Right renal cortex interstitium (tissue), 3 donors: ENCODE measurements around the gene ENOX1. TPM values are rescaled to one million over a fixed set of nuclear protein-coding genes. Genes with fewer than 3 reads are reported as not detected.

Experiments
- DNase-seq, 3 donors: peaks; one replicate each; pipeline ENCODE4 v3.0.0-alpha.2; 2013; ENCODE audit warnings: low read depth in 3 of 3, low spot score in 2 of 3
- polyA plus RNA-seq, 3 donors: library from polyadenylated mRNA; unstranded; fragments of 120-200 nt; gene quantifications; one replicate each; pipeline ENCODE4 v1.2.1, GENCODE V29; 2013; ENCODE audit not compliant: insufficient read length in 3 of 3

ENOX1 gene
- polyA plus RNA-seq, 3 donors: 8.8 to 11.9 (median 11.1) TPM

DNA sequence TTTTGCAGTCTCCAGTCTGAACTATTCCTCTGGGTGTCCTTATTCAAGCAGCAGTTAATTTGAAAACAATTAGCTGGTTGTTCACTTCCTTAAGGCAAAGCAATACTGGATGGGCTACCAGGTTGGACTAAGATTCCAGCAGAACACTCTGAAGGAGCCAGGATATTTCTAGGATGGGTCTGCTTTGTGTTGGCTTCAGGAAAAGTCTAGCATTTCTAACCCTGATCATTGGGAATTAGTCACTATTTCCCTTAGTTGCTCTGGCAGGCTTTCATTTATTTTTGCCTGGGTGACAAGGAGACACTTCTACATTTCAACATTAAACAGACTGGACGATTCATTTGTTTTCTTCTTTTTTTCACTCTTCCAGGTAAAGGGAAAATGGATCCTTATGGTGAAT, 228.4 kb downstream of the ENOX1 start:
- no peak for DNase-seq

DNA sequence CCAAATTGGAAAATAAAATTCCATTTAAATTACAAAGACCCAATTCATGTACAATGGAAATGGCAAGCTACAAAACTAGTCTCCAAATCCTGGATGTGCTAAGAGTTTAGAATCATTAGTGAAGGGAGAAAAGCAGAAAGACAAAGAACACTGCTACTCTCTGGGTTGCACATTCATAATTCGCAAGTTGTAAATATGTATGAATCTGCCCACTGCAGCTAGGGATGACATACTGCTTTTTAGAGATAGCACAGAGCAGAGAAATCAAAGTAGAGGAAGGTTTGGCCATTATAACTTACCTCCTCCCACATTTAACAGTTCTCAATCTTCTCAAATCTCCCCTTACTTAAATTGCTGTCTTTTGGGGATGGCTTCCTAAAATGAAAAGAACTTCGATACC, 231.1 kb downstream of the ENOX1 start:
- no peak for DNase-seq

DNA sequence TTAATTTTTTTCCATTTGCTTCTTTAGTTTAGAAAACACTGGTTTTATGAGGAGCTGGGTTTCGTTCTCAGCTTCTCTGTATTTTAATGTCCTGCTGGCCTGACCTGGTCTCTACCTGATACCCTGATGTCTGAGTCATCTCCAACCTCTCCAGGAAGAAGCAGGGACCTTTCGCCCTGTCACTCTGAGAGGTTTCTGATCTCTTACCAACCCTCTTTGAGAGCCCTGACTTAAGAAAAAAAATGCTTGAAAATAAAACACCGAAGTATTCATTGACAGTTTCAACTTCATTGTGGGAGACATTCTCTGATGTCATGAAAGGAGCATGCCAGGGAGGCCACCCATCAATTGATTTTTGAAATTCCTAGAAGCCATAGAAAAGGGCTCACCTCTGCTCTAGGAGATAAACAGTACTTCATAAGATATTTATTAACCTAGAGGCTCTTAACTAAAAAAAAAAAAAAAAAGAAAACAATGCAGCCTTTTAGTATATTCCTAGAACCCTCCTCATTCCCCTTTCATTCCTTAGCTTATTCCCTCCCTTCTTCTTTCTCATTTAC, 234.8 kb downstream of the ENOX1 start:
- DNase-seq: no peak

DNA sequence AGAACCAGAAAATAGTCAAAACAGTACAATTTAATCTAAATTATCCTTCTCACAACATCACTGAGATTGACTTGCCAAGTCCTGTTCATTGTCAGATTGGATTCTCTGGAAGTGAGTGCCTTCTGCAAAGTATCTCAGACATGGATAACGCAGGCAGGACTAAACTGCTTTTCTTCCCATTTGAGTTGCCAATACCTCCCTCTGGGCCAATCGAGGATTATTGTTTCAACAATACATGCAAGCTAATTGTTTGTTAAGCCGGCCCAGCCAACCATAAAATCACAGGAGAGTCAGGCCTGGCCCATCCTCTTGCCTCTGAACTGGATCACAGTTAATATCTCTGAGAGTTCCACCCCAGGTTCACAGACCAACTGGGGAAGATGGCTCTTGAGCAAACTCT, 240.0 kb downstream of the ENOX1 start:
- no peak for DNase-seq

DNA sequence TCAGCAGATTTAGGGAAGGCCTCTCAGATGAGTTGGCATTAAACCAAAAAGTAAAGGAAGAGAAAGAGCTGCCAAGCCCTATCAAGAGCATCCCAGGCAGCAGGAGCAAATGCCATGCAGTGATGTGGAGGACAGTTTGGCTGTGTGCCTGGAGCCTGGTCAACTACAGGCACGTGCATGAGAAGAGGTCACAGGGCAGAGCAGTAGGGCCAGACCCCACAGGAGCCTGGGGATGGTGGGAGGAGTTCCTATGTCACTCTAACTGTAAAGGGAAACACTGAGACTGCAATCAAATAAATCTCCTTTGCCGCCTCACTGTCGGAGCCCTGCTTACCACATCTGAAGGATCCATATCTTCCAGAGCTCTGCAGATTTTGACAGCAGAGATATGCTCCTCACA, 240.5 kb downstream of the ENOX1 start:
- DNase-seq: no peak

DNA sequence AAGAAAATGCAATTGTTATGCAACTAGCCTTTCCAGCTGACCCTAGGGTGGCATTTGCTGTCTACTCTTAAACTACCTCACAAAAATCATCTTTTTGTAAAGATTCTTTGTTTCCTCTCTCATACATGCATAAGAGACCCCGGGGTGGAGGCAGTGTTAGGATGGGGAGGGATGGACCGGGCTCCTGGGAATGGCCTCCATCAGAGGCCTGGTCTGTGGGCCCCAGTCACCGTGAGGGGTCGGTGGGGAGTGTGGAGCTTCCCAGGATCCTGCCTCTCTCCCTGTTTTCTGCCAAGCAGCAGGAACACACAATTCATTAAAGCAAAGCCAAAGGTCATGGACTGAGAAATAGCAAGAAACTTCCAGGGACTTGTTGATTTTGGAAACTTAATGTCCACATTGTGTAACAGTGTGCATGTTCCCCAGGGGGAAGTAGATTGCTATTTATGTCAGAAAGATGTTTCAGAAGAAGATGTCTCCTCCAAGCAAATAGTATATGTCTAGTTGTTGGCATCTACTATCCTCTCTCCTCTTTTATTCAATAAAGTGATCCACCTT, 241.4 kb downstream of the ENOX1 start:
- DNase-seq: peak in 1 of 3 donors; percentile 23

DNA sequence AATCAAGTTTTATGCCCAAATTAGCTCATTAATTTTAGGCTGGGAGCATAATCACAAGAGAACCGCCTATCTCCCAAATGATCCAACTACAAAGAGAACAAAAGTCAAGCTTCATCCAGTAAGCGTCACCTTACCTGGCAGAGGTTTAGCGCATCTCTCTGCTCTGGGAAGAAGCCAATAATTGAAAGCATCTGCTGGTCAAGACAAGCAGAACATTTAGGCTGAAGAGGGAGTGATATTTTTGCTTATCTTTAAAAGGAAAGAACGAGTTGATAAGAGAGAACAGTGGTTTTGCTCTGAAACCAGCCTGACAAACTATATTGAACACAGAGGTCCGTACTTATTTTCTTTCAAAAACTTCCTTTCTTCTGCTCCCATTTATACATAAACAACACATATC, 242.1 kb downstream of the ENOX1 start:
- DNase-seq: no peak

DNA sequence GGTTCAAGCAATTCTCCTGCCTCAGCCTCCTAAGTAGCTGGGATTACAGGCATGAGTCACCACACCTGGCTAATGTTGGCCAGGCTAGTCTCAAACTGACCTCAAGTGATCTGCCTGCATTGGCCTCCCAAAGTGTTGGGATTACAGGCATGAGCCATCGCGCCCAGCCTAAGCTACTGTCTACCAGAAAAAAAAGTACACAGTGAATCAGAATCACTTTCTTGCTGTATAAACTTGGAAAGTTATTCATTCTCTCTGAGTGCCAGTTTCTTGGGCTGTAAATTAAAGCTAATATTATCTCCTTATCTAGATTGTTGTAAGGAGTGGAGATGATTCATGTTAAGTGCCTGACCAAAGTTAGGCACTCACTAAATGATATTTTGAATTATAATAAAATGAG, 242.8 kb downstream of the ENOX1 start:
- DNase-seq: no peak

DNA sequence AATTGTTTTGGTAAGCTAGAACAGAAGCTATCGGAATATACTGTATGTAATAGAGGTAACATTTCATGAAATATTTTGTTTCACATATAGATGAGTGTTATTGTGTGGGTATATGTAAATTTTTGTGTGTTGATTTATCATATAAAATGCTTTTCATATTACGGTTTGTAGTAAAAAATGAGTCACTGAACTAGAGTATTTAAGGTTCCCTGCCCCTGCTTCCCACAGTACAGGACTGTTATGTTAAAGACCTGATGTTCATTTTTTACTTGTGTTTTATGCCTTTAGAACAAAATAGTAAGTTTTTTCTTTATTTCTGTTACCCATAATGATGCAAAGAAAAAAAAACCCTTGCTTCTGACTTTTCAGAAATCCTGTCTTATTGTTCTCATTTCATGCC, 243.4 kb downstream of the ENOX1 start:
- no peak for DNase-seq

DNA sequence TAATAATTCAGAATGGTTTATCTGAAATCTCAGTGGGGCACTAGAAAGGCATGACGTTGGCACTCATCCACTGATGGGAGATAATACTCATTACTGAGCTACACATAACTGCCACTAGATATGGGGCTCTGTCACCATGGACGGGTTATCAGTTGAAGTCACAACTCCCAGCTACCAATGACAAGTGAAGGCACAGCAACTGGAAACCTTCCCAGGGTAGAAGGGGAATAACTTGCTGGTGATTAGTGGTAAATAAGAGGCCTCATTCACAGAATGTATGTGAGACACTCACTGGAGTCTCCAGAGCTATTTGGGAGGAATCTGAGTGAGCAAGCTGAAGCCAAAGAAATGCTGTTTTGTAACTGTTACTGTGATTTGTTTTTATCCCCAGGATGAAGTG, 249.6 kb downstream of the ENOX1 start:
- DNase-seq: no peak

DNA sequence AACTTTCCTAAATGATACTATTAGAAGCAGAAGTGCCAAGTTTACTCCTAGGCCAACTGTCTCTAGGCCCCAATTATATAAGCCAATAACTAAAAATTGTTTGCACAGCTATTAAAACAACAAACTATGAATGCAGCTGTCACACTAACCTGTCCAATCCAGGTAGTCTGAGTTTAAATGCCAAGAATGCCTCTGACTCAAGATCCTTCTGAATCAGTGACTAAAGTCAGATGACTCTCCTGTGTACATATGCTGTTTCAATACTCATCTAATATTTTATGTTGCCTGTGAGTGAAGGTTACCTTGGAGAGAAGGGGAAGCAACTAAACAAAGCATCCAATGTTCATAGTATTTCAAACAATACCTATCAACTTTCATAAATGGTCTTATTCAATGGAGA, 257.0 kb downstream of the ENOX1 start:
- no peak for DNase-seq

DNA sequence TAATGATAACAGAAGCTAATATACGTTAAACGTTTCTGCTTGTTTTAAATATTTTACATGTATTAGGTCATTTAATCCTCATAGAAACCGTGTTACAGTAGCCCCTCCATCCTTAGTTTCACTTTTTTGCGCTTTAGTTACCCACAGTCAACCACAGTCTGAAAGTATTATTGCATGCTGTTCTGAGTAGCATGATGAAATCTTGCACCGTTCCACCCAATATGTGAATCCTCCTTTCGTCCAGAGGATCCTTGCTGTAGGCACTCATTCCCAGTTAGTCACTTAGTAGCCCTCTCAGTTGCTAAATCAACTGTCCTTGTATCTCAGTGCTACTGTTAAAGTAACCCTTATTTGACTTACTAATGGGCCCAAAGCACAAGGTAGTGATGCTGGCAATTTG, 257.8 kb downstream of the ENOX1 start:
- no peak for DNase-seq

DNA sequence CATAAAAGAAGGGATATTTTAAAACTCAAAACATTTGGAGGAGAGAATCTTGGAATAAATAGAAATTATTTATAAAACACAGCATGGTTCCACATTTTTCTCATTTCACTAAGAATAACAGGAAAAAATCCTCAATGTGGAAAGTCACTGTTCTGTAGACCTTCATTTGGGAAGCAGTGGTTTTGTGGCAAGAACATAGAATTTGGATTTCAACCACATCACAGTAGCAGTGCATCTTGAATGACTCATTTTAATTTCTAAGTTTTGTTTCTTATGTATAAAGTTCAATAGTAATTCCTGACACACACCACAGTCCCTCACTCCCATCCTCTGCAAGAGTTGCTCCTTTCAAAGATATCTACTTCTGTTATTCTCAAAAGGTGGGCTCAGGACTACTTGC, 264.0 kb downstream of the ENOX1 start:
- DNase-seq: no peak

DNA sequence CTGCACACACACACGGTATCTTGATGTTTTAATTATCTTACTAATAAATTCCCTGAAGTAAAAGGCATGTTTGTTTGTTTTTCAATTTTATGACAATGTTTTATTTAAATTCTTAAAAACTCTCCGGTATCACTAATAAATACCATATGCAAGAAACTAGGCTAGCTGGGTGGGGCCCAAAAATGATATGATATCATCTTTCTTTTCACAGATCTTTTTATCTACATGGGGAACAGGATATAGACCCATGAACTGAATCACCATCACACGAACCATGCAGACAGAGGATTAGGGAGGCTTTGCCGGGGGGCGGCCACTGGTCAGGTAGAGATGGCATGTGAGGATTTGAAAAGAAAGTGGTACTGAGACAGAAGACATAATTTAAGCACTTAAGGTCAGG, 266.4 kb downstream of the ENOX1 start:
- no peak for DNase-seq

DNA sequence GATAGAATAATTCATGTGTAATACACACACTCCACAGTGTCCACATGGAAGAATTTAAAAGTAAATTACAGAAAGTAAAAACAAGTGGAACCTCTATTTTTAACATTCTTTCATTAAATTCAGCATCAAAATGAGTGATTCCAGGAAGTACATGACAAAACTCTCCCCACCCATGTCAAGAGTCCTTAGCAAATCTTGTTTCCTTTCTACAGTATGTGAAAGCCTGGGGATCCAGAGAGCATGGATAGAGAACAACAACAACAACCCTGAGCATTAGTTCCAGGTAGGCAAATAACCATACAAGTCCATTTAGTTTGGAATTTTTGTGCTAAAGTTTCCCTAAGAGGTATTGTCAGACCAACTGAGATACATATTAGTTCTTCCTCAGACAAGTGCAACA, 267.9 kb downstream of the ENOX1 start:
- no peak for DNase-seq

DNA sequence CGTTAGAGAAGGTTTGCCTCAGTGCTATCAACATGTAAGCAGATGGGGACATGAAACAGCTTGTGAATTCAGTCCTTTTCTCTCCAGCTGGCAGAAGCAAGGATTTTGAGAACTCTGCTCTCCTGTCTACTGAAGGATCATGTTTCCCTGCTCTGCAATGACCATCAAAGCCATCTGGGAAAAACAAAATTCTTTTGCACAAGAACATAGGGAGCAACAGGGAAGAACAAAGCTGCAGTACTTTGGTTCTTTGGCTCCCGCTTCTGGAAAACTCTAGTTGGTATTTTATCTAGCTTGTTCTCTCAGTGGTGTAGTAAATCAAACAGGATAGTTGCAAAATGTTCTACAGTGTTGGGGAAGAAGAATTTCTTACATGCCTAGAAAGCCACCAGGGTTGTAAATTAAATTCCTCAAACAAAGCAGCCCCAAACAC, 270.4 kb downstream of the ENOX1 start:
- DNase-seq: peak; percentile 44 to 52 (median 50)

DNA sequence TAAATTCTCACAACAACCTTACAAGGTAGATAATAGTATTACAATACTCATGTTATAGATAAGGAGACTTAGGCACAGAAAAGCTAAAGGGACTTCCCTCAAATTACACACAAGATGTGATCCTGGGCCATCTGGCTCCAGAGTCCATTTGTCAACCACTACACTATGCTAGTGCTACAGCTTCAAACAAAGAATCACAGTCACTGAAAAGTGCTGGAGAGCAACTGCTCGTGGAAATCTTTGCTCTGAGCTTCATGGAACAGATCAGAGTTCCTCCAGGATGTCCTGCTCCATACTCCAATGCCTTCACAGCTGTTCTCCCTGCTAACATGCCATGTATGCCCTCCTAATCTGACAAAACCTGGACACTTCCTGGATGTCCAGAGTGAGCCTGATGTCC, 271.2 kb downstream of the ENOX1 start:
- no peak for DNase-seq

DNA sequence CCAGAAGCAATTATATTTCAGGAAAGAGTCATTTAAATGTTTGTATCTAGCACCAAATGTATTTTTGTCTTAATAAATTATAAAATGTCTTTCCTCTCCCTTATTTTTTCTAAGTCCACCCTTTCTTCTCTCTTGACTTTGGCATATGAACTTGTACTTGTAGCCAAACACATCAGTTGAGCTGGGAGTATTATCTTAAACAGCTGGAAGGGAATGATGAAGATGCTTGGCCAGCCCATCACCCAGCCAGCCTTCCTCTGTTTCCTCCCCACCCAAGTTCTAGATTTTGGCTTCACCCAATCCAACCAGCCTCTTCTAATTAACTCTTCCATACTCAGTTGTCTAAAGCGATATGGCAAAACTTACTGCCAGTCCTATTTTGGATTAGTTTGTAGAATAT, 272.5 kb downstream of the ENOX1 start:
- DNase-seq: no peak

DNA sequence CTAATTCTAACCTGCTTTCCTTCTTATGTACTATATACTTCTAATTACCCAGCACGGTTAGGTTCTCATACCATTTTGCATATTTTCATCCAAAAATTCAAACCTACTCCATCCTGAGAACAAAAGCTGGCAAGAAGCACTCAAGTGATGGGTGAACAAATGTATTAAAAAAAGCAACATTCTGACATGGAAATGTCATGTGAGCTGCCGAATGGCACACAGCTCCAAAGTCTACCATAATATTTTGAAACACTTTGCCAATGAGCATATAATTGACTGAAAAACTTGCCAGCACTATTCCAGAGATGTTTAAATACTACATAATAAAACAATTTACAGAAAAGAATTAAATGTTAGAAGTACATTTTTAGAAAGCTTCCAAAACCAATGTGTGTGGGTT, 274.6 kb downstream of the ENOX1 start:
- DNase-seq: no peak

DNA sequence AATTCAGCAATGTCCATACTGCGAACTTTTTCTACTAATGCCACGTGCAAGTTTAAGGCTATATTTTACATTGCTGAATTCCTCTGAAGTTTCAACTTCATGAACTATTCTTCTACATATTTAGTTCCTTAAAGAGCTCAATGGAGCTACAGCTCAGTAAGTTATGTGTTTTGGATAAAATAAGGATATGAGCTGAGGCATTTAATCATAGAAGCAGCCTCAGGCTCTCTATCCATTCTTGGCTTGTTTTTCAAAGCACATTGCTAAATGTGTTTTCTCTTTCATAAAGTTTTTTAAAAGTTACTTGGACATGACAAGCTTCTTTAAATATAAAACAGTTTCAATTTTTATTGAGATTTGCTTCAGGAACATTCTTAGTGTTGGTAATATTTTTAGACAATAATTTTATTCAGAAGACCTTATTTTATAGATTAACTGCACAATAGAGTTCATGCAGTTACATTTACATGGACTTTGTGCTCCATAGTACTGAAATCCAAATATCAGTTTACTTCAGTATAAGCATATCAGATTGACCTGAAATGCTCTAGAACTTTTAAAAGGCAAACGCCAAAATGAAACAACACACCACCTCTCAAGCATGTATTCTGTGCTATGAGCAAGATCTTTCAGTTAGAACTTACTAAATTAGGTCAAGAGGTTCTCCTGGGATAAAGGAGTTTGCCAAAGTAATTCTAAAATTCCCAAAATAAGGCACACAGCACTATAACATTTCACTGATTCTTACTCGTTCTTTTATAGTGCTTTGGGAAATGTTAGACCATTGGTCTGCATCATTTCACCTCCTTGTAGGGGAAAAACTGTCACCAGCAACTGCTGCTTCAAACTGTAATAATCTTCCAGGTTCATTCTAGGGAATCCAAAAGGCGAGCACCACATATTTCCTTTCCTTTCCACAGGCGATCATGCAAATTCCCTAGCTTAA, 275.5 kb downstream of the ENOX1 start:
- DNase-seq: no peak

DNA sequence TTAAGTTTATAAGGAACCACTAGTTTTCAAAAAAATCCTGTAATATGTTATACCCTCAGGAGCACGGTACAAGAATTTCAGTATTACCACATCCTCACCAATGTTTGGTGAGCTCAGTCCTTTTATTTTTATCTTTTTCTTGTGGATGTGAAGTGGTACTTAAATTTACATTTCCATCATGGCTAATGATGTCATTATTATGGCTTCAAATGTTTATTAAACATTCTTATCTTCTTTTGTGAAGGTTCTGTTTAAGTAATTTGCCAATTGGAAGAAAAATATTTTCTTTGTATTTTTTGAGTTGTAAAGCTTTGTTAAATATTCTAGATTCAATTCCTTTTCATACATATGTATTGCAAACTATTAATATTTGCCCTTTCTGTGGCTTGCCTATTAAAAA, 291.0 kb downstream of the ENOX1 start:
- no peak for DNase-seq

DNA sequence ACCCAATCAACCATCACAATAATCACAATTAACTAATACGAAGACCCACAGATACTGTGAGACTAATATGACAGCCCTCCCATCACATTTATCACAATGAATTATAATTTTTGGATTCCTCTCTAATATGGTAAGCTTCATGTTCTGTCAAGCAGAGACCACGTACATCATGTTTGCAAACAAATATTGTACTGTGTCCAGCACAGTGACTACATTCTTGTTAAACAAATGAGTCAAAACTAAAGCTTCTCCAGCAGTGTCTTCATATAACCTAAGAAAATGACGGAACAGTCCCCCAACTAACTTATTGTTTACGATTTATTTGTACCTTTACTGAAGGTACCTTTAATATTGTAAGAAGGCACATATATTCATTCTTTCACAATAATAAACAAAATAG, 292.6 kb downstream of the ENOX1 start:
- DNase-seq: no peak
